ENCODE measurements around the gene TCHP.

GRCh38 chr12:109927622-109928021, 27.5 kb downstream of the TCHP start:
- TF ChIP-seq POLR2A (IDR thresholded peaks at IDR 0.05) = no peak
- peak in 3 of 4 experiments; percentile 31 to 53 (median 37) for TF ChIP-seq CTCF (IDR thresholded peaks at IDR 0.05)
- TF ChIP-seq EP300 (IDR thresholded peaks at IDR 0.05) = no peak
- no peak for TF ChIP-seq POLR2AphosphoS5 (IDR thresholded peaks at IDR 0.05)
